HG02571 (cell line): ENCODE results near the gene GALNT16.
"Not testable (repeated sequence)": the region's sequence is repeated elsewhere in the genome, so short reads cannot be mapped to it uniquely, and the experiment has no call there.

Experiments used
- ATAC-seq: cut with Tn5 transposase; IDR thresholded peaks from one replicate; pipeline ENCODE4 v1.9.1; 2021; ENCODE audit warnings: mild to moderate bottlenecking, moderate library complexity; ENCODE audit not compliant: unreplicated experiment

GALNT16 gene

GRCh38 chr14:69259168-69259526, 811 bp upstream of the GALNT16 start:
- no peak for ATAC-seq

- no peak for ATAC-seq
These were observed 367 bp downstream of the GALNT16 start for GRCh38 chr14:69260190-69260860.

GRCh38 chr14:69260861-69261564, 1.1 kb downstream of the GALNT16 start:
- no peak for ATAC-seq

- ATAC-seq, result no peak
These were observed 1.9 kb downstream of the GALNT16 start for GRCh38 chr14:69261761-69262331.

GRCh38 chr14:69262516-69262915, 2.6 kb downstream of the GALNT16 start:
- no peak for ATAC-seq

- no peak for ATAC-seq
These were observed 3.4 kb downstream of the GALNT16 start for GRCh38 chr14:69263364-69263763.

- ATAC-seq, result no peak
These were observed 3.8 kb downstream of the GALNT16 start for GRCh38 chr14:69263771-69264170.

GRCh38 chr14:69266572-69267345, 6.8 kb downstream of the GALNT16 start:
- no peak for ATAC-seq

- no peak for ATAC-seq
These were observed 7.5 kb downstream of the GALNT16 start for GRCh38 chr14:69267492-69267891.

- ATAC-seq, result no peak
These were observed 8.3 kb downstream of the GALNT16 start for GRCh38 chr14:69268223-69268622.

GRCh38 chr14:69268763-69269162, 8.8 kb downstream of the GALNT16 start:
- ATAC-seq, result no peak

GRCh38 chr14:69269381-69269780, 9.4 kb downstream of the GALNT16 start:
- no peak for ATAC-seq

GRCh38 chr14:69270097-69270496, 10.1 kb downstream of the GALNT16 start:
- ATAC-seq, result no peak

GRCh38 chr14:69270795-69271708, 11.1 kb downstream of the GALNT16 start:
- ATAC-seq, result no peak

GRCh38 chr14:69274321-69274720, 14.4 kb downstream of the GALNT16 start:
- no peak for ATAC-seq

- no peak for ATAC-seq
These were observed 15.4 kb downstream of the GALNT16 start for GRCh38 chr14:69275331-69275730.

GRCh38 chr14:69277356-69277755, 17.4 kb downstream of the GALNT16 start:
- ATAC-seq, result not testable (repeated sequence)

- ATAC-seq, result no peak
These were observed 20.9 kb downstream of the GALNT16 start for GRCh38 chr14:69280746-69281291.

- ATAC-seq, result no peak
These were observed 21.7 kb downstream of the GALNT16 start for GRCh38 chr14:69281450-69282169.

- ATAC-seq, result no peak
These were observed 22.5 kb downstream of the GALNT16 start for GRCh38 chr14:69282448-69282847.
